ENCODE results near the gene FAM83C.

The FAM83C gene

DNA sequence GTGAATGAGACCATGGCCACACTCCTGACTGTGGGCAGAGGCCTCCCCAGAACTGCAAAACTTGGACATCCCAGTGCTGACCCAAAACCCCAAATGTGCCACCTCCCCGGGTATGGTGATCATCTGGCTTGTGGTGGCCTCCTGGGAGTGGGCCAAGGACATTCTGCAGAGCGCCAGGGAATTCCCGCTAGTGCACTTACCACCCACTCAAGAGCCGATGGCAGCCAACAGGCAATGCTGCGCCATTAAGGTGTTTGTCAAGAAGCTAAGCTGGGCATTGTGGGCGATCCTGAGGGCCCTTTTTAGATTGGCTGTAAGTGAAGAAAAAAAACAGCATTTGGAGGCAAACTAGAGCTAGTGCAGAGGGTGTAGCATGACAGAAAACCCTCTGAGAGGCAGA, 56.3 kb downstream of the FAM83C start:
- Histone ChIP-seq H3K36me3 (peaks cover 0 to 15% (median 0%) of the 10 kb centered on the region in 11 experiments; a peak in 8 of 22 replicates), H3K27me3 (peaks cover 0 to 5% (median 0%) of the 10 kb centered on the region in 11 experiments; a peak in 1 of 22 replicates), H3K27ac (no peak overlapping the region), H3K4me2 (no peak overlapping the region), H4K20me1 (no peaks in the 10 kb centered on the region; a peak in 4 of 22 replicates), H3K9me3 (replicated peaks in 1 of 11) (peaks cover 0 to 3% (median 0%) of the 10 kb centered on the region in 11 experiments; a peak in 1 of 22 replicates), H3K4me1 (peaks cover 0 to 25% (median 15%) of the 10 kb centered on the region in 10 experiments; a peak in 14 of 20 replicates), H3K4me3 (no peak overlapping the region), H3K9ac (no peak overlapping the region)
- TF ChIP-seq Cebpa-rat (IDR thresholded peaks at IDR 0.05) = no peak
